SU-DHL-6 (cell line): ENCODE data around the gene CNTN2.

Source experiments
- H2AFZ ChIP-seq: fragments of 200-600 bp; sonication (generic); 2 replicates; pipeline ENCODE4 v1.6.1; 2014; ENCODE audit warnings: low read depth, mild to moderate bottlenecking, moderate library complexity, mixed read lengths, antibody characterized with exemption, low read length; ENCODE audit not compliant: severe bottlenecking
- H3F3A ChIP-seq: fragments of 200-600 bp; shearing (Covaris generic); 2 replicates; pipeline ENCODE4 v1.6.0; 2016; ENCODE audit warnings: antibody characterized with exemption, mild to moderate bottlenecking; ENCODE audit not compliant: insufficient read depth
- H3K27ac ChIP-seq: fragments of 200-600 bp; sonication (generic); 2 replicates; pipeline ENCODE4 v1.5.1; 2016; ENCODE audit warnings: low read depth, mild to moderate bottlenecking, low read length, moderate library complexity, mixed read lengths
- H3K27me3 ChIP-seq: fragments of 200-600 bp; sonication (generic), shearing (Covaris generic); 2 replicates; pipeline ENCODE4 v1.6.0; 2014; ENCODE audit warnings: mild to moderate bottlenecking, low read length
- H3K36me3 ChIP-seq: fragments of 200-600 bp; sonication (generic); 2 replicates; pipeline ENCODE4 v1.6.1; 2014; ENCODE audit warnings: mild to moderate bottlenecking, low read length, mixed read lengths
- H3K4me2 ChIP-seq: fragments of 300-600, 200-600 bp; shearing (Covaris generic), sonication (generic); 2 replicates; pipeline ENCODE4 v1.6.0; 2014; ENCODE audit warnings: low read length, low read depth, mild to moderate bottlenecking; ENCODE audit not compliant: poor library complexity, severe bottlenecking
- H3K4me3 ChIP-seq: fragments of 200-600 bp; sonication (generic); 2 replicates; pipeline ENCODE4 v1.5.1; 2014; ENCODE audit warnings: antibody characterized with exemption, low read length, mild to moderate bottlenecking, mixed read lengths; ENCODE audit not compliant: insufficient read depth, poor library complexity, severe bottlenecking
- H3K79me2 ChIP-seq: fragments of 200-600 bp; sonication (generic); 2 replicates; pipeline ENCODE4 v1.6.1; 2014; ENCODE audit warnings: mild to moderate bottlenecking, low read length, moderate library complexity; ENCODE audit not compliant: insufficient read depth
- H3K9ac ChIP-seq: fragments of 200-600 bp; sonication (generic); 2 replicates; pipeline ENCODE4 v1.7.0; 2014; ENCODE audit warnings: mild to moderate bottlenecking, low read length
- H3K9me2 ChIP-seq: fragments of 200-600 bp; sonication (generic); replicated peaks from 2 replicates; pipeline ENCODE4 v1.6.1; 2014; ENCODE audit warnings: low read length; ENCODE audit not compliant: insufficient read depth
- H3K9me3 ChIP-seq: fragments of 200-600 bp; sonication (generic); 2 replicates; pipeline ENCODE4 v1.6.1; 2014; ENCODE audit warnings: low read length, mixed read lengths; ENCODE audit not compliant: insufficient read depth
- H4K20me1 ChIP-seq: fragments of 200-600 bp; sonication (generic); 2 replicates; pipeline ENCODE4 v1.6.1; 2014; ENCODE audit warnings: low read depth, mild to moderate bottlenecking, antibody characterized with exemption, low read length, moderate library complexity, mixed read lengths
- CTCF ChIP-seq: fragments of 200-600 bp; sonication (generic); IDR thresholded peaks from one replicate; pipeline ENCODE4 v1.5.1; 2017; ENCODE audit warnings: antibody characterized with exemption, mild to moderate bottlenecking, low read length, moderate library complexity; ENCODE audit not compliant: insufficient read depth, poor library complexity, severe bottlenecking
- EZH2phosphoT487 ChIP-seq: fragments of 200-600 bp; sonication (generic), shearing (Covaris generic); conservative IDR thresholded peaks from 2 replicates; pipeline ENCODE4 v1.6.1; 2018; ENCODE audit warnings: mild to moderate bottlenecking, antibody characterized with exemption, low read length, moderate library complexity, mixed read lengths

The CNTN2 gene

GRCh38 chr1:205043866-205044265 lies 854 bp downstream of the CNTN2 start:
- H3K27me3 ChIP-seq, result no peaks in the 10 kb centered on the region
- no peak overlapping the region for H3K4me3 ChIP-seq
- H3K4me2 ChIP-seq, result no peak overlapping the region
- no peaks in the 10 kb centered on the region for H3K9me2 ChIP-seq
- H4K20me1 ChIP-seq, result no peaks in the 10 kb centered on the region
- no peaks in the 10 kb centered on the region for H3K79me2 ChIP-seq
- no peak overlapping the region for H2AFZ ChIP-seq
- no peaks in the 10 kb centered on the region for H3K9me3 ChIP-seq
- TF ChIP-seq CTCF, result no peak
- H3K36me3 ChIP-seq, result no peaks in the 10 kb centered on the region
- H3F3A ChIP-seq, result no peaks in the 10 kb centered on the region
- no peak overlapping the region for H3K9ac ChIP-seq
- no peak overlapping the region for H3K27ac ChIP-seq

DNA sequence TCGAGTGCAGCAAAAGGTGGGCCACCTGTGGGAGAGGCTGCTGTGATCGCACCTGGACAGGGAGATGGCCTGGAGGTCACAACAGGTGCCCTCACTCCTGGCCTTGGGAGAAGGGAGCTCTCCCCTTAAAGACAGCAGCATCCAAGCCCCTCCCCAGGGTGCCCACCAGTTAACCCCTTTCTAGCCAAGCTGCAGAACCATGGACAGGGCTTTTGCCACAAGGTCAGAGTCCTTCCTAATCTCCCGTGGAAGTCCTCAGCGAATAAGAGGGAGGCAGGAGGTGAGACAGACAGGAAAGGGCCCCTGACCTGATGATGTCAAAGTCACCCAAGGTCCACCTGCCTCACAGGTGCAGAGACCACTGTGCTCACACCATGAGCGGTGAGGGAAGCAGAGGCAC lies 1.7 kb downstream of the CNTN2 start:
- no peak overlapping the region for H3K4me3 ChIP-seq
- H3K4me2 ChIP-seq, result no peak overlapping the region
- H3K36me3 ChIP-seq, result no peaks in the 10 kb centered on the region
- no peak overlapping the region for H3K9ac ChIP-seq
- H3K79me2 ChIP-seq, result no peaks in the 10 kb centered on the region
- H3K27ac ChIP-seq, result no peak overlapping the region
- H2AFZ ChIP-seq, result no peak overlapping the region
- H3K27me3 ChIP-seq, result no peaks in the 10 kb centered on the region
- H4K20me1 ChIP-seq, result no peaks in the 10 kb centered on the region
- no peaks in the 10 kb centered on the region for H3F3A ChIP-seq
- TF ChIP-seq EZH2phosphoT487 (no peak), CTCF (no peak)
- H3K9me2 ChIP-seq, result no peaks in the 10 kb centered on the region
- H3K9me3 ChIP-seq, result no peaks in the 10 kb centered on the region

DNA sequence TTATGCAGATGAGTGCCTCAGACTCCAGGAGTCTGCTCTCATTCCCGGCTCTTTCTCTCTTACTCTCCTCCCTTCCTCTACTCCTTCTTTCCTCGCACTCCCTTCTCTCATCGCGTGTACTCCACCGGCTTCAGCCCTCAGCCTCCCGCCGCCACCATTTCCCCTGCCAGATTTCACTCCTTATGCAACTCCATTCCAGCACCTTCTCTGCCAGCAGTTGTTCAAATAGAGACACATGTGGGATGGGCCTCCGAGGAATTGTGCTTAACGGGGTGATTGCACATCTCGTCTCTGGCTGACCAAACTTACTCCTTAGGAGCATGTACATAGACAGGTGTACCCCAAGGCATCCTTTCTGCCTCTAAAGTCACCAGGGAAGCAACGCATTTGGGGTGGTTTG lies 2.1 kb downstream of the CNTN2 start:
- H3K4me3 ChIP-seq, result no peak overlapping the region
- no peaks in the 10 kb centered on the region for H3K36me3 ChIP-seq
- H3K9ac ChIP-seq, result no peak overlapping the region
- no peaks in the 10 kb centered on the region for H3K9me2 ChIP-seq
- TF ChIP-seq CTCF, result no peak
- TF ChIP-seq EZH2phosphoT487, result no peak
- no peak overlapping the region for H2AFZ ChIP-seq
- H4K20me1 ChIP-seq, result no peaks in the 10 kb centered on the region
- no peaks in the 10 kb centered on the region for H3K9me3 ChIP-seq
- H3F3A ChIP-seq, result no peaks in the 10 kb centered on the region
- H3K79me2 ChIP-seq, result no peaks in the 10 kb centered on the region
- no peak overlapping the region for H3K4me2 ChIP-seq
- H3K27ac ChIP-seq, result no peak overlapping the region
- no peaks in the 10 kb centered on the region for H3K27me3 ChIP-seq

DNA sequence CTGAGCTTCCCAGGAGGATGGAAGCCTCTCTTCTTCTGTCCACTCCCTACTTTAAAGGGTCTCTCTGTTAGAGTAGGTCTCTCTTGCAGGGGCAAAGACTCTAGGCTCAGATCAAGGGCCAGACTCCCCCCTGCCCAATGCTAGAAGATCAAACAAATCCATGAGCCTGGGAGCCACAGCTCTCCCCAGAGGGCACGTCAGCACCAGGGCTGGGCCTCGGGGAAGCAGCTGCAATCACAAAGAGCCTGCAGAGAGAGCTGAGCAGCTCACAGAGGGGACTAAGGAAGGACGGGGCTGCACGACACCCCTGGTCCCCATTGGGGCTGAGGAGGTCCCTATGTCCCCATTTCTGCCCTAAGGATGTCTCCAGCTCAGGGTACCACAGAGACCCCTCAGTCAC lies 3.9 kb downstream of the CNTN2 start:
- H3K9me3 ChIP-seq, result no peaks in the 10 kb centered on the region
- no peak overlapping the region for H3K27ac ChIP-seq
- no peak overlapping the region for H3K4me2 ChIP-seq
- no peaks in the 10 kb centered on the region for H3K36me3 ChIP-seq
- no peaks in the 10 kb centered on the region for H3K9me2 ChIP-seq
- H3K9ac ChIP-seq, result no peak overlapping the region
- no peaks in the 10 kb centered on the region for H3F3A ChIP-seq
- no peak overlapping the region for H2AFZ ChIP-seq
- H4K20me1 ChIP-seq, result no peaks in the 10 kb centered on the region
- H3K79me2 ChIP-seq, result no peaks in the 10 kb centered on the region
- TF ChIP-seq CTCF (no peak), EZH2phosphoT487 (no peak)
- H3K4me3 ChIP-seq, result no peak overlapping the region
- H3K27me3 ChIP-seq, result no peaks in the 10 kb centered on the region
